Measurements from ENCODE around the gene KIDINS220.

KIDINS220 gene

DNA sequence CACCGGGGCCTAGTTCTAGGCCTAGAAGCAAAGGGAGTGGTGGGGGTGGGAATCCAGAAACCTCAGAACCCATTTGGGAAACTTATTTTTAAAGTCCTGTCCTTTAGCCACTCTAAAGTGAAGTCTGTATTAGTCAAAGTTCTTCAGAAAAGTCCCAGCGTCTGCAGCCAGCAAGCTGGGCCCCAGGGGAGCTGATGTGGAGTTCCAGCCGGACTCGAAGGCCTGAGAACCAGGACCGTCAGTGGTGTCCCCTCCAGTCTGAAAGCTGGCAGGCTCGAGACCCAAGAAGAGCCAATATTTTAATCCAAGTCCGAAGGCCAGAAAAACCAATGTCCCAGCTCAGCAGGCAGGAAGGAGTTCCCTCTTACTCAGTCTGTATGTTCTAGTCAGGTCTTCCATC, 123.1 kb downstream of the KIDINS220 start:
- Histone ChIP-seq H3K4me3 (ENCODE audit: low read depth, low read length) (no peak overlapping the region), H3K27ac (no peak overlapping the region), H3K9me3 (ENCODE audit: severe bottlenecking) (no peaks in the 10 kb centered on the region), H3K36me3 (no peaks in the 10 kb centered on the region), H3K27me3 (ENCODE audit: insufficient read depth, low read depth, severe bottlenecking) (no peaks in the 10 kb centered on the region)
- no peak for DNase-seq
- TF ChIP-seq CTCF (IDR thresholded peaks at IDR 0.05; ENCODE audit: low read depth, low read length) = no peak

DNA sequence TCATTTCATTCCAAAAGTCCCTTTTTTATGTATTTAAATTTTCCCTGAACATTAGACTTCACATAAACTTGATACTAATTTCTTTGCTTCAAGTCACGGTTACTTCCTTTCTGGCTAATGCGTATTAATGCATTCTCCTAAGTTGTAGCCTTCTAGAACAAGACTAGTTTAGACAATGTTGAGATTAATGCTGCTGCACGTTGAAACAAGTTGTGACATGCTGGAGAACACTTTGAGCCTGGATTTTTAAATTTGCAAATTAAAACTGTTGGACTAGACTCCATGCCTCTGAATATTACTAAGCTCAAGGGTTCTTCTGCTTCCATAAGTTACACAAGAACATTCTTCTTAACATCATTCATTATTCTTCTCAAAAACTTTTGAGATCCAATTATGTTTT, 126.5 kb downstream of the KIDINS220 start:
- Histone ChIP-seq H3K9me3 (ENCODE audit: severe bottlenecking) (no peaks in the 10 kb centered on the region), H3K36me3 (no peaks in the 10 kb centered on the region), H3K4me3 (ENCODE audit: low read depth, low read length) (no peak overlapping the region), H3K27ac (no peak overlapping the region), H3K27me3 (ENCODE audit: insufficient read depth, low read depth, severe bottlenecking) (no peaks in the 10 kb centered on the region)
- no peak for DNase-seq
- TF ChIP-seq CTCF (IDR thresholded peaks at IDR 0.05; ENCODE audit: low read depth, low read length) = no peak

DNA sequence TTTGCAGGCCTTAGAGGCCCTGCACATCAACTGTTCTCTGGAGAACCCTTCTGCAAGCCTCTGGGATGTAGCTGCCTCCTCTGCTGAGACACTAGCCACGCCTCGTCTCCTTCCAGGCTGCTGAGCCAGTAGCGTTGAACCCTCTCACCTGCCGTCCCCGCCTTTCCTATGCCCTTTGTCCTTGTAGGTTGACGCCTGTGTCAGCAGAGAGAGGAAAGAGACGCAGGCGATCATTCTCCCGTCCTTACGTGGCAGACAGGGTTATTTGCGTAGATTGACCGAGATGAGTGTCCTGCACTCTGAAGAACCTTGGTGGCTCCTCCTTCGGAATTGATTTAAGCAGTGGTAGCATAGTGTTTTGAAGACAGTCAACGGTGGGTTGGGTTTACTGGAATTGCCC, 127.8 kb downstream of the KIDINS220 start:
- Histone ChIP-seq H3K27ac (no peak overlapping the region), H3K9me3 (ENCODE audit: severe bottlenecking) (no peaks in the 10 kb centered on the region), H3K36me3 (no peaks in the 10 kb centered on the region), H3K27me3 (ENCODE audit: insufficient read depth, low read depth, severe bottlenecking) (no peaks in the 10 kb centered on the region), H3K4me3 (ENCODE audit: low read depth, low read length) (no peak overlapping the region)
- DNase-seq = no peak
- TF ChIP-seq CTCF (IDR thresholded peaks at IDR 0.05; ENCODE audit: low read depth, low read length) = no peak

GRCh38 chr2:8704906-8705305, 132.5 kb downstream of the KIDINS220 start:
- no peaks in the 10 kb centered on the region for H3K9me3 ChIP-seq (ENCODE audit: severe bottlenecking)
- DNase-seq = no peak
- no peaks in the 10 kb centered on the region for H3K36me3 ChIP-seq
- no peak overlapping the region for H3K27ac ChIP-seq
- no peaks in the 10 kb centered on the region for H3K27me3 ChIP-seq (ENCODE audit: insufficient read depth, low read depth, severe bottlenecking)
- no peak overlapping the region for H3K4me3 ChIP-seq (ENCODE audit: low read depth, low read length)
- TF ChIP-seq CTCF (IDR thresholded peaks at IDR 0.05; ENCODE audit: low read depth, low read length) = no peak

DNA sequence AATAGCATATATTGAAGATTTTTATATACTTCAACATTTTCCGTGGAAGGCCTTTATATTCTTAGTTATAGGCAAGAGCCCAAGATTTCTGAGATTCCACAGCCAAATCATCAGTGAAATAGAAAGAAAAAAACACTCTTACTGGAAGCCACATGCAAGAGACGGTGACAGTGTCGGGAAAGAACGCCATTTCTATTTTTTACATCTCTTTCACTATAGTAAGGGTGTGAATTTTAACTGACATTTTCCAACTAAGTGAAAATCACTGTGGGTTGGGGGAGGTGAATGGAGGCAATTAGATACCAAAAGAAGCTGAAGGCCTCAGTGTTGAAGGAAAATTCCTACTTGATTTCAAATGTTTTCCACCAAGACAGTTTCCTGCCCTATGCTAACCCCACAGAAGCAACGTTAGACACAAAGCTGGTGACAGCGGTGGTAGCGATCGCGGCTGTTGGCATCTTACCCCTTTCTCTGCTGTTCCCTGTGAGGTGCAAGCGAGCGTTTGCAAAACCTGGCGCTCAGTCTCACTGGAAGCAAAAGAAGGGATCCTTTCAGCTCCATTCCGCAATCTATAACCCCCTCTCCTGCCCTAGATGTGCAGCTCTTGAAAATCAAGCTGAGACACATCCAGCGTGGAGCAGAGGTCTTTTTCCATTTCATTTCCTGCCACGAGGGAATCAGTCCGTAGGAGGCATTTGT, 135.6 kb downstream of the KIDINS220 start:
- no peak for TF ChIP-seq CTCF (IDR thresholded peaks at IDR 0.05; ENCODE audit: low read depth, low read length)
- Histone ChIP-seq H3K27me3 (ENCODE audit: insufficient read depth, low read depth, severe bottlenecking) (no peaks in the 10 kb centered on the region), H3K9me3 (ENCODE audit: severe bottlenecking) (no peaks in the 10 kb centered on the region), H3K4me3 (ENCODE audit: low read depth, low read length) (no peak overlapping the region), H3K27ac (no peak overlapping the region), H3K36me3 (no peaks in the 10 kb centered on the region)
- DNase-seq = peak; percentile 1

DNA sequence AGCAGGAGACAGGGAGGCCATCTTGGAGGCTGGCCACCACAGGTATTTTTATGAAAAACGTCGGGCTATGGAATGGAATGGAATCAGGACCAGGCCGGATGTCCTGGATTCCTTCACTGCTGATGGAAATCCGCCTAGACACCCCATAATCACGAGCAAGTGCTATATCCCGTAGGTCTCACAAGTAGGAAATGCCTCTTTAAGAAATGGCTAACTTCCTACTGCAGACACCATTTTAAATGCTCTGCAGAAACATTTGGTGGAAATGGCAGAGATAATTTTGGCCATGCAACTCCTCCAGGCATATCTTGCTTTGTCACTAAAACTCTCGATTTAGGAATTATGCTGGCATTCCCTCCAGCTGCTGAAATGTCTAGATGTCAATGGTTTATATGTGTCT, 137.6 kb downstream of the KIDINS220 start:
- no peak for TF ChIP-seq CTCF (IDR thresholded peaks at IDR 0.05; ENCODE audit: low read depth, low read length)
- Histone ChIP-seq H3K27me3 (ENCODE audit: insufficient read depth, low read depth, severe bottlenecking) (no peaks in the 10 kb centered on the region), H3K27ac (no peak overlapping the region), H3K4me3 (ENCODE audit: low read depth, low read length) (no peak overlapping the region), H3K9me3 (ENCODE audit: severe bottlenecking) (no peaks in the 10 kb centered on the region), H3K36me3 (no peaks in the 10 kb centered on the region)
- no peak for DNase-seq
